Esophagus squamous epithelium (tissue), 4 donors: ENCODE data around the gene SPINK13.

Experiments used
- CTCF ChIP-seq, 6 experiments: fragments of 450-650 bp in 4 of 6; fragments of 200-600 bp in 2 of 6; sonication (generic) in 2 of 6; IDR thresholded peaks; one replicate each; pipeline ENCODE4 v1.5.1; 2016 to 2019; ENCODE audit warnings: antibody characterized with exemption in 6 of 6, mild to moderate bottlenecking in 4 of 6, moderate library complexity in 4 of 6
- POLR2A ChIP-seq, 4 donors: fragments of 450-650 bp; IDR thresholded peaks; one replicate each; pipeline ENCODE4 v1.6.1; 2017; ENCODE audit warnings: antibody characterized with exemption in 4 of 4, mild to moderate bottlenecking in 4 of 4, moderate library complexity in 3 of 4

DNA sequence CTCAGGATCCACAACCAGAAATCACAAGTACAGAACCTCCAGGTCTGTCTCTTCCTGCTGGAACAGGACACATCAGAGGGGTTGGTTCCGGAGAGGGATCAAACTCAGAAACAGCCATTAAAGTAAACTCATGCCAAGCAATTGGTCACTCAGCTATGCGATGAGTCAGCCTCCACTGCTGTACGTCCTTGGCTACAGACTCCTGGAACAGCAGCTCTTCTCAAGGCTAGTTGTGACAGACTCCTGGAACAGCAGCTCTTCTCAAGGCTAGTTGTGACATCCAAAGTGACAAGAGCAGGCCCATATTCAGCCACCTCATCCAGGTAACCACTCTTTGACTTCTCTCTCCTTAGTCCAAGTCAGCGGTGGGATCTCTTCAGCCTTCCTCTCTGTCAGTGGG, at the start of gene SPINK13:
- no peak for TF ChIP-seq CTCF (IDR thresholded peaks at IDR 0.05)
- TF ChIP-seq POLR2A (IDR thresholded peaks at IDR 0.05), result no peak
